AG08396 (cell line): ENCODE measurements around the gene INS.
"Not testable (repeated sequence)": the region's sequence is repeated elsewhere in the genome, so short reads cannot be mapped to it uniquely, and the experiment has no call there.

ENCODE experiments used
- DNase-seq: peaks from one replicate; pipeline ENCODE4 v3.0.0; 2012; ENCODE audit warnings: low spot score, mixed read lengths

INS gene

DNA sequence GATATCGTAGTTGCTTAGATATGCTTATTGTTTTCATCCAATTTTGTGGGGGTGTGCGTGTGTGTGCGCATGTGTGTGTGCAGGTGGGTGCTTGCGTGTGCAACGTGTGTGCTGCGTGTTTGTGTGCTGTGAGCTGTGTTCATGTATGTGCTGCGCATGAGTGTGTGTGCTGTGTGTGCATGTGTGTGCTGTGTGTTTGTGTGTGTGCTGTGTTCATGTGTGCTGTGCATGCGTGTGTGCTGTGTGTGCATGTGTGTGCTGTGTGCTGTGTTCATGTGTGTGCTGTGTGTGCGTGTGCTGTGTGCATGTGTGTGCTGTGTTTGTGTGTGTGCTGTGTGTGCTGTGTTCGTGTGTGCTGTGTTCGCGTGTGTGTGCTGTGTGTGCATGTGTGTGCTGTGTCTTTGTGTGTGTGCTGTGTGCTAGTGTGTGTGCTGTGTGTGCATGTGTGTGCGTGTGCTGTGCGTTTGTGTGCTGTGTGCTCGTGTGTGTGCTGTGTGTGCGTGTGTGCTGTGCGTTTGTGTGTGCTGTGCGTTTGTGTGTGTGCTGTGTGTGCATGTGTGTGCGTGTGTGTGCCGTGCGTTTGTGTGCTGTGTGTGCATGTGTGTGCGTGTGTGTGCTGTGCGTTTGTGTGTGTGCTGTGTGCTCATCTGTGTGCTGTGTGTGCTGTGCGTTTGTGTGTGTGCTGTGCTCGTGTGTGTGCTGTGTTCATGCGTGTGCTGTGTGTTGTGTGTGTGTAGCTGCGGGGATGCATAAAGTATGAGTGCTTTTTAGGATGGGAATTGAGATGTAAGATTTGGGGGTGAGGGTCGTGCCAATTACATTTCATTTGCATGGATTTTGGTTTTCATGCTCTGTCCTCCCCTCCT lies 29.4 kb downstream of the INS start:
- no peak for DNase-seq

DNA sequence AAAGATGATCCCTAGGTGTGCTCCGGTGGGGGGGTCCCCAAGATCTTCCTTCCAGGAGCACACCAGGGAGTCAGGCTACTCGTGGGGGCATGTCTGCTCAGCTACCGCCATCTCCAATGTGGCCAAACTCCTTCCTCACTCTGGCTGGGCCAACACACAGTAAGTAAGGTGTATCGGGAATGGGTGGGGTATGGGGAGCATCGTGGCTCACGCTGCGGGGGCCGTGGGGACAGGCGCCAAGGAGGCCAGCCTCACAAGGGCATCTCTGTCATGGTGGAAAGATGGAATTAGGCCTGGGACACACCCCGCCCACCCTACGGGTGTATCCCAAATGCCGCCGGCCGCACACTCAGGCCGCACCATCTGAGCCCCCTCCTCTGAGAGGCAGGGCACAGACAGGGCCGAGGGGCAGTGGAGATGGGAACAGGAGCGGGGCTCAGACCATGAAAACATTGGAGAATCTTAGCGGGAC lies 30.1 kb downstream of the INS start:
- no peak for DNase-seq

DNA sequence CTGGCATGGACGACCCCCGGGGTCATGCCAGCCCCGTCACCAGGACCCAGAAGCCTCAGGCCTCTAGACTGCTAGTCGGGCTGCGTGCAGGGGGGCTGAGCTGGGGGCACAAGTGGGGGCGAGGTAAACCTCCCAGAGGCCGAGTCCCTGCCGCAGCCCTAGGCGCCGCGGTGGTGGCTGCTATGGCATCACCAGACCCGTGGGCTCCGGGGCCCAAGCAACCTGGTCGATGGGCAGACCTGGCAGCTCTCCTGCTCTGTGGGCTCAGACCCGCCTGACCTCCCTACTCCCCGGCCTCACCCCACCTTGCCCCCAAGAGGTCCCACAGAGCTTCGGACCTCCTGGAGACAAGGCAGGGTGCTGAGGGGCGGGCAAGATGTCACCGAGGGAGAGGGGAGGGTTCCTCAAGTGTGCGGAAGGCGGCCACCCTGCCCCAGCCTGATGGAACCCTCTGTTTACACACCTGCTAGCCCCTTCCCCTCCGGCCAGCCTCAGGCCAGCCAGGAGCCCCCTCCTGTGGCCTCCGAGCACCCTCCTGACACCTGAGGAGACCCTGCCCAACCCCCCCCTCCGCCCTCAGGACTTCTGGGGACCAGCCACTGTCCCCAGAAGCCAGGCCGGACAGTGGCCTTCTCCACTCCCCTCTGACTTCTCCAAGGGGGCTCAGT lies 31.2 kb downstream of the INS start:
- DNase-seq: no peak

DNA sequence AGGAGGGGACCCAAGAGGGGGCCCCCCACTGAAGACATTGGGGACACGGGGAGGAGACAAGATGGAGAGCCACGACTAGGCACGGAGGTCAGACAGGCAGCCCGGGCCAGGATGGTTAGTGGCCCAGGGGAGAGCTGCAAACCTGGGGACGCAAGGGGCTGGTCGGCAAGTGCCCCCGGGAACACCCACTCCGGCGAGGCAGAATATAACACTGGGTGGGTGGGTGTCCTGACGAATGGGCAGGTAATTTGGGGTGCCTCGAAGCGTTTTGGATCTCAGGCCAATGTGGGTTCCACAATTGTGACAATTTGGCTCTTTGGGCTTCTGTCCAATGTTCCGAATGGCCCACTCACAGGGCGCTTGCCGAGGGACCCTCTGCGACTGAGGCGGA lies 31.7 kb downstream of the INS start:
- no peak for DNase-seq

DNA sequence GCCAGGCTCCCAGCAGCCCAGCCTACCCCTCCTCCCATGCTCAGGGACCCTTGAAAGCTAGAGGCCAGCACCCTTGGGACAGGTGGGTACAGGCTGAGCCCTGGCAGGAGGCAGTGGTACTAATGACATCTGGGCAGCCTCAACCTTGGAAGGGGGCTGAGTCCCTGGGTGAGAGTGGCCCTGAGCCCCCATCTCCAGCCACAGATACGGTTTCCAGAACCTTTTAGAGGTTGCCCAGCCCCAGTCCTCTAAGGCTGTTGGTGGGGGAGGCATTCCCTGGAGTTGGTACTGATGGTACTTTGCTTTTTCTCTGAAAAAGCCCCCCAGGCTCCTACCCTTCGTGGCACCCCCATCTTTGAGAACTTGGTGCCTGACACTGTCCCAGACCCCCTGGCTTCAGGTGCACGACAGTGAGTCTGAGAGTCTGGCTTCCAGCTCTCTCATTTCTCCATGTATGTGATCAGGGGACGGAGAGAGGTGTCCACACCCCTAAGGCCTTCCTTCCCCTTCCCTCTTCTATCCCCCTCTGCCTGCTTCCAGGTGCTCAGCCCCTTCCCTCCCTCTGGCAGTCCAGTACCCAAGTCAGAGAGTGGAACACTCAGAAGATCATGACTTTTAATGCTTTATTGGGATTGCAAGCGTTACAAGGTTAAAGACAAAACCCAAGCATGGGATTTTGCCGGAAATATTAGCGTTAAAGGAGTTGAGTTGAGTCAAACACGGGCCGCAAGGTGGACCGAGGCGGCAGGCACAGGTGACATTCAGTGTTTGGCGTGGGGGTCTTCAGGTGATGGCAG lies 32.3 kb downstream of the INS start:
- no peak for DNase-seq

DNA sequence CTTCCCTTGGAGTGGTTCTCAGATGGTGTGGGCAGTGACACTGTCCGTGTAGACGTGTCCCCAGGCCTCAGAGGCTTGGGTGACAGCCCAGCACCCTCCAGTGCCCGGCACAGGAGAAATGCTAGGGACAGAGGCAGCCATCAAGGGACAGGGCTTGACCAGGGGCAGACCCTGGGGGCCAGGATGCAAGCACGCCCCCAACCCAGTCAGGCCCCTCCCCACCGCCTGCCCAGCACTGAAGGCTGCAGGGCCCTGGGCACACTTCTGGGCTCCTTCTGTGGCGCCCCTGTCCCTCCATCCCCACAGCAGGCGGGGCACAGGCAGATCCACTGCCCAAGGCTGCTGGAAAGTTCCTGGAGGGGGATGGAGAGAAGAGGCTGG lies 32.9 kb downstream of the INS start:
- DNase-seq: no peak

DNA sequence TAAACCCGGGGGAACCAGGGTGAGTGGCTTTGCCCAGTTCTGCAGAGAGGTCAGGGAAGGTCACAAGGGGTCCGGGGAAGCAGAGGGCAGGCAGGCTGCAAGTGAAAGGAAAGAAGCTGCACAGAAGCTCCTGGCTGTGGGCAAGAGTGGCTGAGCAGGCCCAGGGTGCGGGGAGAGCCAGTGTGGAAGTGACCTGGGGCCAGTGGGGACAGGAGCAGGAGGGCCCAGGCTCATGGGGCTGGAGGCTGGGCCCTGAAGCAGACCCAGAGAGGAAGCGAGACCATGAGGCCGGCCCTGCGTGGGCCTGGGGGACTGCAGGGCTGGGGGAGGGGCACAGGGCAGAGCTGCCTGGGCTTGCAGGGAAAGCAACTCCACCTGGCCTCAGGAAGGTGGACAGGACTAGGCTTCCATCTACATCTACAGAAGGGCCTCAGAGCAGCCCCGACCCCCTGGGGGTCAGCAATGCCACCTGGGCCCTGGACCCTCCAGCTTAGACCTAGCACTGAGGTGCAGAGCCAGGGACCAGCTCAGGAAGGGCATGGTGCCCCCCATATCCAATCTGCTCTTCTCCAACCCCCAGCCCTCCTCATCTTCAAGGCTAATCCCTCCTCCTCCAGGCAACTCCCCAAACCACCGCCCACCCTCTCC lies 33.4 kb downstream of the INS start:
- DNase-seq: no peak

DNA sequence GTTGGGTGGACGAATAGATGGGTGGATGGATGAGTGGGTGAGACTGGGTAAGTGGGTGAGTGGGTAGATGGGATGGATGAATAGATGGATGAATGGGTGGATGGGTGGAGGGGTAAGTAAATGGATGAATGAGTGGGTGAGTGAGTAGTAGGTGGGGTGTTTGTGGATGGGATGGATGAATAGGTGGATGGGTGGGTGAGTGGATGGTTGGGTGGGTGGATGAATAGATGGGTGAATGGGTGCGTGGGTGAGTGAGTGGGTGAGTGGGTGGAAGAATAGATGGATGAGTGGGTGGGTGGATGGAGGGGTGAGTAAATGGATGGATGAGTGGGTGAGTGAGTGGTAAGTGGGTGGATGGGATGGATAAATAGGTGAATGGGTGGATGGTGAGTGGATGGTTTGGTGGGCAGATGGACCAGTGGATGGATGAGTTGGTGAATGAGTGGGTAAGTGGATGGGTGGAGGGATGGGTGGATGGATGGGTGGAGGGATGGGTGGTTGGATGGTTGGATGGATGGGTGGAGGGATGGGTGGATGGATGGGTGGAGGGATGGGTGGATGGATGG lies 34.4 kb downstream of the INS start:
- no peak for DNase-seq

DNA sequence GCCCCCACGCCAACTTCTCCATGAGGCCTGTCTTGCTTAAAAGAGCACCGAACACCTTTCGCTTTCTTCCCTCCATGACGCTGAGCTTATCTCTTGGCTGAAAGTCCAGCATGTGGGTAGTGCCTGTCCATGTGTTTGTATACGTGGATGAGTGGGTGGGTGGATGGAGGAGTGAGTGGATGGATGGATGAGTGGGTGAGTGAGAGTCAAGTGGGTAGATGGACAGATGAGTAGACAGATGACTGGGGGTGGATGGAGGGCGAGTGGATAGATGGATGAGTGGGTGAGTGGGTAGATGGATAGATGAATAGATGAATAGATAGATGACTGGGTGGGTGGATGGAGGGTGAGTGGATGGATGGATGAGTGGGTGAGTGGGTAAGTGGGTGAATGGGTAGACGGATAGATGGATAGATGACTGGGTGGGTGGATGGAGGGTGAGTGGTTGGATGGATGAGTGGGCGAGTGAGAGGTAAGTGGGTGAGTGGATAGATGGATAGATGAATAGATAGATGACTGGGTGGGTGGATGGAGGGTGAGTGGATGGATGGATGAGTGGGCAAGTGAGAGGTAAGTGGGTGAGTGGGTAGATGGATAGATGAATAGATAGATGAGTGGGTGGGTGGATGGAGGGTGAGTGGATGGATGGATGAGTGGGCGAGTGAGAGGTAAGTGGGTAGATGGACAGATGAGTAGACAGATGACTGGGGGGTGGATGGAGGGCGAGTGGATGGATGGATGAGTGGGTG lies 36.1 kb downstream of the INS start:
- DNase-seq: not testable (repeated sequence)

DNA sequence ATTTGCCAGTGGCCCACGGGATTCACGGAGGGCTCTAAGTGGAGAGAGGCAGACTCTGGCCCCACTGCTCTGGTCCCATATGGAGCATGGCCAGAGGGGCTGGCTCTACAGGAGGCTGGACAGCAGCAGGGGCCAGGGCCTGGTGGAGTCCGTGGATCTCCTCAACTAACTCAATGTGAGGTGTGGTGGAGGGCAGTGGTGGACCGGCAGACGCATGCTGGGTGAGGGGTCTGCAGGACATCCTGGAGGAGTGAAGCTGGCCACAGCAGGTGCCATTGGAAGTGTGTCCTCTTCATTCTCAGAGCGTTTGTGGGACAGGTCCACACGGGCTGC lies 37.4 kb downstream of the INS start:
- no peak for DNase-seq

DNA sequence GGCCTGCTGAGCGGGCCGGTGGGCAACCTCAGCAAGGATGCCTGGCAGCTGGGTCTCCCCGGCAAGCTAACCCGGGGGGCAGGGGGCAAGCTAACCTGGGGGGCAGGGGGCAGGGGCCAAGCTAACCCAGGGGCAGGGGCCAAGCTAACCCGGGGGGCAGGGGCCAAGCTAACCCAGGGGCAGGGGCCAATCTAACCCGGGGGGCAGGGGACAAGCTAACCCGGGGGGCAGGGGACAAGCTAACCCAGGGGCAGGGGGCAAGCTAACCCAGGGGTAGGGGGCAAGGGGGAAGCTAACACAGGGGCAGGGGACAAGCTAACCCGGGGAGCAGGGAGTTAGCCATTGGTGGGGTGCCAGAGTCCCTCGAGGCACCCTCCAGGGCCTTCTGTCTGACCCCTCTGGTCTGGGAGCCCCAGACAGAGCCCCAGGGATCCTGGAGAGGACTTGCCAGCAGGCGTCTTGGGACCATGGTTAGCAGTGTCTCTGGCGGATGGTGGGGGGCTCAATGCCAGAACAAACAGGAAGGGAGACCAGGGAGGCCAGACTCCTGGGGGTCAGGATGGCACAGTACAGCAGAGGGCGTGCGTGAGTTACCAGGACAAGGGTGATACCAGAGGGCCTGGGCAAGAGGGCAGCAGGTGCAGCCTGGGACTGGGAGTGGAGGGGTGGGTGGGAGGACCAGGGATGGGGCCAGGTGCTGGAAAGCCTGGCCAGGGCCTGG lies 37.9 kb downstream of the INS start:
- no peak for DNase-seq

DNA sequence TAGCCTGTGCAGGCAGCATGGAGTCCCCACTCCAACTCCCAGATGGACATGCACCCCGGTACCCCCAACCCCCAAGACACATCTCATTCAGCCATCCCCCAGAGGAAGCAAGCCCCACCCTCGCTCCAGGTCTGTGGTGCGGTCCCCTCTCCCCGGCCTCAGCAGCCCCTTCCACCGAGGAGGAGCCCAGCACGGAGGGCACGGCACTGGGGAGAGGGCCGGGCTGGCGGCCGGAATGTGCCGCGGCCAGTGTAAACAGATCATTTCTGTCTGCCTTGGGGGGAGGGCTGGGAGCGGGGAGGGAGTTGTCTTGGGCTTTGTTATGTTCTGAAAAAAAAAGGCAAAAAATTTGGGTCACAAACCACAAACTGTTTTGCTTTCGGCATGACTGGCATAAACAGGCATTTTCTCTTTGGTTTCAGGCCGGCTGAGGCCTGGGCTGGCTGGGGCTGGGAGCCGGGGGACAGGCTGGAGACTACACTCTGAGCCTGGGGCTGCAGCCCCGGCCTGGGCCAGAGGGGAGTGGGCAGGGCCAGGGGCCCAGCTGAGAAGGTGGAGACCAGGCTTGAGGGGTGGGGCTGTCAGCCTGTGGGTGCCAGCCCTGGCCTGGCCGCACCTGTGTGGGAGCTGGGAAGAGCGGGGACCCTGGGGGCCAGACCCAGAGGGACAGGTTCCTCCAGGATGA lies 38.6 kb downstream of the INS start:
- DNase-seq: peak; percentile 88

DNA sequence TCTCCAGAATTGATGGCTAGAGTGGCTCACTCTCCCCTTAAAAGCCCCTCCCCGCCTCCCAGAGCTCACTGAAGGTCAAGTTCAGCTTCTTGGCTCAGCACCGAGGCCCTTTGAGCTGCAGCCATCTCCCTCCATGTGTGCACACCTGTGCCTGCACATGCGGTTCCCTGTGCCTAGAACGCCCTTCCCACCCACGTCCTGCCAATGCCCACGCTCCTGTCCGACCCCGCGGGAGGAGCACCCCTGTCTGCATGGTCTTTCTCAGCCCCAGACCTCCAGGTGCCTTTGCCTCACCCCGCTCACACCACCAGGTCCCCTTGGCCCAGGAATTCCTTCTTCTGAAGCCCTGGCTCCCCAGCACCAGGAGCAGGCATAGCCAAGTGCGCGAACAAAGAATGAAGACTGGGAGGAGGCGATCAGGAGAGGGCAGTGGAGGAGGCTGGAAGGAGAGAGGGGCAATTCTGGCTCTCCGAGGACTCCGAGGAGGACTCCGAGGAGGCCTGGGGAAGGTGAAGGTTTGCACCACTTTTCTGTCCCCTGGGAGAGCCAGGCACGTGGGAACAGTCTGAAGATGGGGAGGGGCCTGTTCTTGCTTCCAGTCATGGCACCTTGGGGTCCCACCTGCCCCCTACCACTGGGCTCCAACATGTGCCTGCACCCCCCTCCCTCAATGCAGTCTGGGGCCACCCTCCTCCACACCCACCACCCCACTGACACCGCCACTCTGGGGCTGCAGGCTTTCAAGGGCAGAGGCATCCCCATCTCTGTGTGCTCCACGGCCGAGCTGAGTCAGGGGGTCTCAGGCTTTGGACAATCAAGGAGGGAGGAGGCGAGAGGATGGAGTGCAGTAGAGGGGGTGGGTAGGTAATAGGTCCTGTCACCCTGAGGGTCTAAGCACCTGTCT lies 39.5 kb downstream of the INS start:
- no peak for DNase-seq

DNA sequence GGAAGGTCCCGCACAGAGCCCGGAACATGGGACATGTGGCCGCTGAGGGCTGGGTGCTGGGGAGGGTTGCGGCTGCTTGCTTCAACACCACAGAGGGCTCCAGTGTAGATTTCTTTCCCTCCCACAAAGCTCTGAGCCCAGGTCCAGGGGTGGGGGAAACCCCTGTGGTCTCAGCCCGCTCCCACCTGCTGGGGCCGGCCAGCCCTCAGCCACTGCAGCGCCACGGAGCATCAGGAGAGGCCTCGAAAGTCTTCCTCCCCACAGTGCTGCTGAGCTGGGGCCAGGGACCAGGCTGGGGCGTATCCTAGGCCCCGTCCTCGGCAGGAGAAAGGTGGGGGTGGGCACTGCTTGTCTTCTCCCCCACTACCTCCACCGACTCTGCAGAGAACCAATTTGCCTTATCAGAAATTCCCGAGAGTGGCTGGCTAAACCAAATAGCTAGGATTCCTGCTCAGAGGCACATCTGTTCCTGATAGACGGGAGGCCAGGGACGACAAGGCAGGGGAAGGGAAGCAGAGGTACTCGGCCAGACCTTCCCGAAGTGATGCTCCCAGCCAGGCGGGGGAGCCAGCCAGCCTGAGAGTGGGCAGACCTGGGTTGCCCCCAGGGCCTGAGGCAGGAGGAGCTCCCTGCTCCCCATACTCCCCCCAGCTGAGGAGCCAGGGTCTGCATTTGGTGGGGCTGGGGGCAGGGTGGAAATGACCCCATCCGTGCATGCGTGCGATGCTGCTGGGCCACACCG lies 40.5 kb downstream of the INS start:
- peak; percentile 65 for DNase-seq

DNA sequence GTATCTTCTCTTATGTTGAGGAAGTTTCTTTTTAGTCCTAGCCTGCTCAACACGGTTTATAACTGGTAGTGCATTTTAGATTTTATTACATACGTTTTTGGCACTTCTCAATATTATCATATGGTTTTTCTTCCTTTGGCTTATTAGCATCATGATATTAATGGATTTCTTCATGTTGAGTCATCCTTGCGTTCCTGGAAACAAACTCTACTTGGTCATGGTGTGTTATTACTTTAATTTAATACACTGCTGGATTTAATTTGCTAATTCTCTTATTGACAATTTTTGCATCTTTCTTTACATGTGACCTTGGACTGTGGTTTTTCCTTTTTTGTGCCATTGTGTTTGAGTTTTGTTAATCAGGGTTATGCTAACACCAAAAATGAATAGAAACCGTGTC lies 42.3 kb downstream of the INS start:
- no peak for DNase-seq

DNA sequence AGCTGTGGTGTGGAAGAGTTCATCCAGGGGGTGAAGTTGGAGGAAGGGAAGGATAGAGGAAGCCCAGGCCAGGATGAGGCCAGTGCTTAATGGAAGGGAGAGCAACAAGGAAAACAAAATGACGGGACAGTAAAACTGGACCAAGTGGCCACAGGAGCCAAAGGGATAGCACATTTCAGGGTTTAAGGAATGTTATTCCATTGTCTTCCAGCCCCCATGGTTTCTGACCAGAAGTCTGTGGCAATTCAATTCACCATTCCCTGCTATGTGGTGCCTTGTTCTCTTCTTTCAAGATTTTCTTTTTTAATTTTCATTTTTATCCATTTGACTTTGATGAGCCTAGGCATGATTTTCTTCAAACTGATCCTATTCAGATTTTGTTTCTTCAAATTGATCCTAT lies 44.3 kb downstream of the INS start:
- no peak for DNase-seq

DNA sequence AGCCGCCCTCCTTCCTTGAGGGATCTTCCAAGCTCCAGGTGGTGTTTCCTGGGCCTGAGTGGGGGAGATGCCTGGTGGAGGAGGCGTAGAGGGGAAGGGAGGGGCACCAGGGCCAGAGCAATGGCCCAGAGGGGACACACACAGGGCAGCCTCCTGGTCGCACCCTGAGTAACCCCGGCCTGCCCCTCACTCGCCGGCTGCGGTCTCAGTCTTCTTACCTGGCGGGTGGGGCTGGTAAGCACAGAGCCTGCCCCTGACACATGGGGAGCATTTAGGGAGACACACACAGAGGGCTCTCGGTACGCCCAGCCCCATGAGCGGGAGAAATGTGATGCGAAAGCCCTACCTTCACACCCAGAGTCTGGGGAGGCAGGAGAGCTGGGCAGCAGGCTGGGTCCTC lies 45.7 kb downstream of the INS start:
- no peak for DNase-seq
